Esophagus squamous epithelium (tissue), 5 donors: Measurements from ENCODE around the gene SEMA4D. TPM values are rescaled to one million over a fixed set of nuclear protein-coding genes. Genes with fewer than 3 reads are reported as not detected.

Experiments
- DNase-seq: peaks from one replicate; lab custom pipeline; 2025; lab: John Stamatoyannopoulos, UW
- H3K27ac ChIP-seq, 4 donors: fragments of 200-600 bp; sonication (generic); one replicate each; pipeline ENCODE4 v1.5.1; 2016 to 2019; ENCODE audit warnings: mild to moderate bottlenecking in 1 of 4
- H3K27me3 ChIP-seq, 4 donors: fragments of 200-600 bp; sonication (generic); 1 replicate in 3 of 4; 2 replicates in 1 of 4; pipeline versions ENCODE4 v1.5.1 to v1.6.0; 2017 to 2021; ENCODE audit warnings: antibody characterized with exemption in 1 of 4
- H3K36me3 ChIP-seq, 3 donors: fragments of 200-600 bp; sonication (generic); one replicate each; pipeline ENCODE4 v1.5.1; 2016 to 2019
- H3K4me1 ChIP-seq, 3 donors: fragments of 200-600 bp; sonication (generic); one replicate each; pipeline ENCODE4 v1.5.1; 2017 to 2019
- H3K4me3 ChIP-seq, 4 donors: fragments of 200-600 bp; sonication (generic); 1 replicate in 3 of 4; 2 replicates in 1 of 4; pipeline ENCODE4 v1.5.1; 2016 to 2019; ENCODE audit warnings: mild to moderate bottlenecking in 2 of 4, moderate library complexity in 1 of 4
- H3K9me3 ChIP-seq, 3 donors: fragments of 200-600 bp; sonication (generic); one replicate each; pipeline ENCODE4 v1.5.1; 2016 to 2019
- POLR2A ChIP-seq, 4 donors: fragments of 450-650 bp; IDR thresholded peaks; one replicate each; pipeline ENCODE4 v1.6.1; 2017; ENCODE audit warnings: antibody characterized with exemption in 4 of 4, mild to moderate bottlenecking in 4 of 4, moderate library complexity in 3 of 4
- WGBS, 2 donors: methylation state at CpG; one replicate each; pipeline ENCODE4 v1.1.5; 2018; 5-methylcytosine and 5-hydroxymethylcytosine counted together
- intact Hi-C: fragments of 100-400 bp; cut with DNase I; formaldehyde crosslinking; loops from one replicate; pipeline ENCODE4 v1.15.0; 2022
- total RNA-seq, 4 donors: library from RNA; depleted of rRNA; stranded (reverse); fragments of >200 nt; gene quantifications; one replicate each; pipeline ENCODE4 v1.1.0, GENCODE V29; 2016
- TF ChIP-seq, protein P1 (sequence below), 6 experiments: fragments of 450-650 bp in 4 of 6; fragments of 200-600 bp in 2 of 6; sonication (generic) in 2 of 6; IDR thresholded peaks; one replicate each; pipeline ENCODE4 v1.5.1; 2016 to 2019; ENCODE audit warnings: antibody characterized with exemption in 6 of 6, mild to moderate bottlenecking in 4 of 6, moderate library complexity in 4 of 6
- donor health status: DM: yes; HTN: yes; CAD: no.

SEMA4D gene
- total RNA-seq, 4 donors from 2014 or later: 12.8 to 52.0 (median 20.5) TPM

DNA sequence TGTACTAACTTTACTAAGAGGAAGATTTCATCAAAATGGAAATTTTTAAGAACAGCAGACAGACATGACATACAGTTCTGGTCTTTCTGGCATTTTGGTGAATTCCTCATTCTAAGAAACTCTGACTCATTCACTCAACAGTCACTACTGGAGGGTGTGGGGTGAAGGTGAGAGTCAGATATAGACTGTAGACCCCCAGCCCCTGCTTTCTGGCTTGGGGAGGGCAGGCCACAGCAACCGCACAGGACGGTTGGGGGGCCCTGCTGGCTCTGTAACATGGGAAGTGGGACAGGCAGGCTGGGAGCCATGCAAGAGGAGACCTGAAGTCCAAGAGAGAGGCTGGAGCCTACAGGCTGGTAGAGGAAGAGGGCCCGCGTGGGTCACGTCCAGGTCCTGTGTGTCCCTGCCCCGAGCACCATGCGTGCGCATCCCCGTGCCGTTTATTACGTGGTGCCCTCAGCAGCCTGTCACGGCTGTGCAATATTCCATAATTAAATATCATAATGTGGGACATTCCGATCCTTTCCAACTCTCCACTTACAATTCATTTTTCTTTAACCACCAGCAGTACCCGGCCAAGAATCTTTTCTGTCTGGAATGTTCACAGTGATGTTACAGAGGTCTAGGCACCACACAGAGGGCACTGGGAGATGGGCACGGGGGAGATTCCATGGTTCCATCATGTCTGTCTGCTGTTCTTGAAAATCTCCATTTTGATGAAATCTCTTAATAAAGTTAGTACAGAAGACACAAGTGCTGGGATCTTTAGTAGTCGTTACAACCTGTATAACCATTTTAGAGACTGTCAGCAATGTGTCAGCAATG is 75.5 kb downstream of the SEMA4D start:
- no peaks in the 10 kb centered on the region for H3K9me3 ChIP-seq
- H3K27me3 ChIP-seq: no peaks in the 10 kb centered on the region
- TF ChIP-seq, protein P1, sequence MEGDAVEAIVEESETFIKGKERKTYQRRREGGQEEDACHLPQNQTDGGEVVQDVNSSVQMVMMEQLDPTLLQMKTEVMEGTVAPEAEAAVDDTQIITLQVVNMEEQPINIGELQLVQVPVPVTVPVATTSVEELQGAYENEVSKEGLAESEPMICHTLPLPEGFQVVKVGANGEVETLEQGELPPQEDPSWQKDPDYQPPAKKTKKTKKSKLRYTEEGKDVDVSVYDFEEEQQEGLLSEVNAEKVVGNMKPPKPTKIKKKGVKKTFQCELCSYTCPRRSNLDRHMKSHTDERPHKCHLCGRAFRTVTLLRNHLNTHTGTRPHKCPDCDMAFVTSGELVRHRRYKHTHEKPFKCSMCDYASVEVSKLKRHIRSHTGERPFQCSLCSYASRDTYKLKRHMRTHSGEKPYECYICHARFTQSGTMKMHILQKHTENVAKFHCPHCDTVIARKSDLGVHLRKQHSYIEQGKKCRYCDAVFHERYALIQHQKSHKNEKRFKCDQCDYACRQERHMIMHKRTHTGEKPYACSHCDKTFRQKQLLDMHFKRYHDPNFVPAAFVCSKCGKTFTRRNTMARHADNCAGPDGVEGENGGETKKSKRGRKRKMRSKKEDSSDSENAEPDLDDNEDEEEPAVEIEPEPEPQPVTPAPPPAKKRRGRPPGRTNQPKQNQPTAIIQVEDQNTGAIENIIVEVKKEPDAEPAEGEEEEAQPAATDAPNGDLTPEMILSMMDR (IDR thresholded peaks at IDR 0.05): no peak
- no peak for TF ChIP-seq POLR2A (IDR thresholded peaks at IDR 0.05)
- WGBS, 2 donors: 65 to 75% methylated on average over 14 to 15 of the region's 16 CpGs
- intact Hi-C loops: no loop called here
- H3K4me1 ChIP-seq: peaks cover 0 to 56% (median 11%) of the 10 kb centered on the region in 3 donors
- DNase-seq: no peak
- H3K27ac ChIP-seq: peak overlapping the region in 1 of 4 donors; percentile 12
- H3K36me3 ChIP-seq: peaks cover 0 to 15% (median 0%) of the 10 kb centered on the region in 3 donors
- no peak overlapping the region for H3K4me3 ChIP-seq

- H3K27ac ChIP-seq: no peak overlapping the region
- no peaks in the 10 kb centered on the region for H3K9me3 ChIP-seq
- no peak overlapping the region for H3K4me3 ChIP-seq
- peaks cover 0 to 22% (median 0%) of the 10 kb centered on the region in 3 donors for H3K36me3 ChIP-seq
- H3K4me1 ChIP-seq: peaks cover 0 to 49% (median 11%) of the 10 kb centered on the region in 3 donors
- H3K27me3 ChIP-seq: no peaks in the 10 kb centered on the region
- no peak for DNase-seq
- intact Hi-C loops: no loop called here
- no peak for TF ChIP-seq POLR2A (IDR thresholded peaks at IDR 0.05)
- TF ChIP-seq, protein P1 (IDR thresholded peaks at IDR 0.05): no peak
- 74 to 78% methylated on average over 6 of the region's 6 CpGs for WGBS, 2 donors
Observed at GRCh38 chr9:89421595-89421994, 76.3 kb downstream of the SEMA4D start.

DNA sequence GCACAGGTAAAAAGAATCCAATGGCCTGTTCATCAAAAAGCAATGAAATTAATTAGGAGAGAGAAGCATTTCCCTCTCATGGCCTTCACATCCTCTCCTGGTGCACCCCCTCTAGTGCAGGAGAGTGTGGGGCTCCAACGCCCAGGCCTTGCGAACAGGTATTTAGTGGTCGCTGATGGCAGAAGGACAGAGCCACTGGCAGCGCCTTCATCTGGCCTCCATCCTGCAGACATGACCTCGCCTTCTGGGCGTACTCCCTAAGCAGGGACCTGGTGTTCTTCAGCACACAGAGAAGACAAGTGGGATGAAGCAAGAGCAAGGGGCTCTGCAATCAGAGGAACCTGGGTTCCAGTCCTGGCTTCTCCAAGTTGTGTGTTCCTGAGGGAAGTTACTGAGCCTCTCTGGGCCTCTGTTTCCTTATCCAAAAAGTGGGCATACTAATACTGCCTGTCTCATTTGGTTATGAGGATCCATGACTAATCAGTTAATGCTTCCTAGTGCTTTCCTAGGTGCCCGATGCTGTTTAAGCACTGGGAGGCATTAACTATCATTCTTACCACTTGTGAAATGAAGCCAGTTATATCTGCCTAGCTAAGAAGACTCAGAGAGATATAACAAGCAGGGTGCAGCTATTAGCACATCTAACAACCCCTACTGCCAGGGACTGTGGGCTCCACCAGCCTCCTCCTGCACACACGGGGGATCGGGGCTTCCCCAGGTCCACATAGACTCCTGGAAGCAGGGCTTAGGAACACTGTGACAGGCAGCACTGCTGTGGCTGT is 77.3 kb downstream of the SEMA4D start:
- no peak overlapping the region for H3K27ac ChIP-seq
- H3K36me3 ChIP-seq: peaks cover 0 to 31% (median 0%) of the 10 kb centered on the region in 3 donors
- H3K9me3 ChIP-seq: no peaks in the 10 kb centered on the region
- no peak for DNase-seq
- TF ChIP-seq, protein P1 (IDR thresholded peaks at IDR 0.05): no peak
- no peak for TF ChIP-seq POLR2A (IDR thresholded peaks at IDR 0.05)
- H3K4me3 ChIP-seq: no peak overlapping the region
- H3K27me3 ChIP-seq: no peaks in the 10 kb centered on the region
- 80% methylated on average over 4 to 7 of the region's 9 CpGs for WGBS, 2 donors
- H3K4me1 ChIP-seq: peaks cover 0 to 39% (median 5%) of the 10 kb centered on the region in 3 donors
- intact Hi-C loops: no loop called here

DNA sequence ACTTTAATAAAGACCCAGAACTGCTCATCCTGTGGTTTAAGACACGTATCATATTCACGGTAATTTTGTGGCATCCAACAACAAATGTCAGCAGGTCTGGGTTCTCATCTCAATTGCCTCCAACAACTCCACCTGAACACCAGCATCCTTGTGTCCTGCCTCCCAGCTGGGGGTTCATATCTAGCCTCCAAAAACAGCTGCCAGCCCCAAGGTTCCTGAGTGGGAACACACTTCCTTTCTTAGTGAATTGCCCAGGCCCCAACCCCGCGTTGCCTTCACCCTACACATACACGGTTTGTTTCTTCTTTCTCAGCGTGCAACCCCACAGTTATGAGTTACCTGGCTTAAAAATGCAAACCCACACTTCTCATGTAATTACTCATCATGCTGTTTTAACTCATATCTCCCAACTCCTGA is 77.9 kb downstream of the SEMA4D start:
- Histone ChIP-seq H3K4me1 (peaks cover 0 to 33% (median 0%) of the 10 kb centered on the region in 3 donors), H3K27me3 (no peaks in the 10 kb centered on the region), H3K27ac (peak overlapping the region in 1 of 4 donors; percentile 14), H3K9me3 (no peaks in the 10 kb centered on the region), H3K4me3 (no peak overlapping the region), H3K36me3 (peaks cover 0 to 37% (median 0%) of the 10 kb centered on the region in 3 donors)
- TF ChIP-seq, protein P1 (IDR thresholded peaks at IDR 0.05): no peak
- no peak for TF ChIP-seq POLR2A (IDR thresholded peaks at IDR 0.05)
- intact Hi-C loops: no loop called here
- no peak for DNase-seq
- 63 to 80% methylated on average over 6 of the region's 6 CpGs for WGBS, 2 donors
